NCI-H82 treated with DMSO at 0.1 percent for 48 hours (cell line): ENCODE data around the gene CIB1.
A peak's percentile ranks its signal among the peaks of the same experiment; 100 is the strongest.

Source experiments
- DNase-seq: peaks from one replicate; lab custom pipeline; 2025; ENCODE audit not compliant: unreplicated experiment; lab: John Stamatoyannopoulos, UW

CIB1 gene

GRCh38 chr15:90241343-90242192 lies 7.8 kb upstream of the CIB1 start:
- no peak for DNase-seq

DNA sequence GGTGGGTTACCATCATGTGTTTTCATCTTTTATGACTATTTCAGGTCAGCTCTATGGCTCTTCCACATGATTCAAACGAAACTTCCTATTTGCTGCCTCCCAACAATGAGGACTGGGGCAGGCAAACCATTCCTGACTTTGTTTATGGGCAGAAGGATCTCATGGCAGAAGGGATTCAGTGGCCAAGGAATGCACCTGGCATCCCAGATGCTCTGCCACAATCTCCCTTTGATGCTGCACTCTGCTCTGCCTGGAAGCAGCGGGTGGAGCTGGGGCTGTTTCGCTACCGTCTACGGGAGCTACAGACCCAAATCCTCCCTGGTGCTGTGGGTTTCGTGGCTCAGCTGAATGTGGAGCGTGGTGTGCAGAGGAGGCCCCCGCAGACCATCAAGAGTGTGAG lies 7.1 kb upstream of the CIB1 start:
- DNase-seq, result no peak

- no peak for DNase-seq
Observed at GRCh38 chr15:90239371-90239770, 5.6 kb upstream of the CIB1 start.

- DNase-seq, result no peak
Observed at GRCh38 chr15:90234096-90234988, 601 bp upstream of the CIB1 start, which contains the start of gene GDPGP1. GDPGP1 (plus strand) TSS chr15:90234209; CDS start chr15:90240909, 6,700 bp downstream.

- no peak for DNase-seq
Observed at GRCh38 chr15:90232941-90233386, 777 bp downstream of the CIB1 start.

- no peak for DNase-seq
Observed at GRCh38 chr15:90232196-90232595, 1.5 kb downstream of the CIB1 start.

- DNase-seq, result no peak
Observed at GRCh38 chr15:90231028-90232017, 2.4 kb downstream of the CIB1 start.

DNA sequence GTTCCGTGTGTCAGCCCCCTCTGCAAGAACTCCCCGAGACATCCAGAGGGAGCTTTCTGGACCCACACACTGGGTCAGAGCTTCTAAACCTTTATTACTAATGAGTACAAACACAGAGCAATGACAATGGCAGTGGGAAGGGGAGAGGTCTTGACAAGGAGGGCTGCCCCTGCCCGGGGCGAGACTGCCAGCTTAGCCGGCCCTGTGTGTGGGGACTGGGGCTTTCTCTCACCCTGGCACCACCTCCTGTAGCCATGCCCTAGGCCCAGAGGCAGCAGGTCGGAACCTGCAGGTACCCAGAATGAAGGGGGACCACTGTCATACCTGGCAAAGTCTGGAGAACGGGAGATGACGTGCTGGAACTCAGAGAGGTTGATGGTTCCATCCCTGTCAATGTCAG lies 3.1 kb downstream of the CIB1 start:
- DNase-seq, result no peak

GRCh38 chr15:90230071-90230494 lies 3.7 kb downstream of the CIB1 start:
- DNase-seq, result no peak

GRCh38 chr15:90228960-90229359 lies 4.8 kb downstream of the CIB1 start:
- DNase-seq, result no peak

DNA sequence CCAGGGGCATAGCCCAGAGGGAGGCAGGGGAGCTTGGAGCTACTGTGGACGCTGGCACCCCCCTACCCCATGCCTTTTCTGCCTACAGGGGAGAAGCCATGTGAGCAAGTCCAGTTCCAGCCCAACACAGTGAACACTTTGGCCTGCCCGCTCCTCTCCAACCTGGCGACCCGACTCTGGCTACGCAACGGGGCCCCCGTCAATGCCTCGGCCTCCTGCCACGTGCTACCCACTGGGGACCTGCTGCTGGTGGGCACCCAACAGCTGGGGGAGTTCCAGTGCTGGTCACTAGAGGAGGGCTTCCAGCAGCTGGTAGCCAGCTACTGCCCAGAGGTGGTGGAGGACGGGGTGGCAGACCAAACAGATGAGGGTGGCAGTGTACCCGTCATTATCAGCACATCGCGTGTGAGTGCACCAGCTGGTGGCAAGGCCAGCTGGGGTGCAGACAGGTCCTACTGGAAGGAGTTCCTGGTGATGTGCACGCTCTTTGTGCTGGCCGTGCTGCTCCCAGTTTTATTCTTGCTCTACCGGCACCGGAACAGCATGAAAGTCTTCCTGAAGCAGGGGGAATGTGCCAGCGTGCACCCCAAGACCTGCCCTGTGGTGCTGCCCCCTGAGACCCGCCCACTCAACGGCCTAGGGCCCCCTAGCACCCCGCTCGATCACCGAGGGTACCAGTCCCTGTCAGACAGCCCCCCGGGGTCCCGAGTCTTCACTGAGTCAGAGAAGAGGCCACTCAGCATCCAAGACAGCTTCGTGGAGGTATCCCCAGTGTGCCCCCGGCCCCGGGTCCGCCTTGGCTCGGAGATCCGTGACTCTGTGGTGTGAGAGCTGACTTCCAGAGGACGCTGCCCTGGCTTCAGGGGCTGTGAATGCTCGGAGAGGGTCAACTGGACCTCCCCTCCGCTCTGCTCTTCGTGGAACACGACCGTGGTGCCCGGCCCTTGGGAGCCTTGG lies 5.6 kb downstream of the CIB1 start:
- DNase-seq, result no peak

DNA sequence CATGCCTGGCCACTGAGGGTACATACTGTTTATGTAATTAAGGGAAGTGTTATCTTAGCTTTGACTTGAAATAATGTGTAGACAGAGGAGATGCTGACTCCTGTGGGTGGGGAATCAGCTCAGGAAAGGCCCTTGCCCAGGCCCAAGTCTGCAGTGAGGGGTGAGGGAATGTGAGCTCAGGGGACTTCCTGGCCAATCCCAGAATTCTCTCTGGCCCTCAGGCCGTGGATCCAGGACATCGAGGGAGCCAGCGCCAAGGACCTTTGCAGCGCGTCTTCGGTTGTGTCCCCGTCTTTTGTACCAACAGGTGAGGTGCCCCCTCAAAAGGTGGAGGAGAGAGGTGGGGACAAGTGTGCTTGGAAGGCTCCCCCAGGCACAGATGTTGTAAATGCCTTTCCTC lies 6.4 kb downstream of the CIB1 start:
- no peak for DNase-seq

- no peak for DNase-seq
Observed at GRCh38 chr15:90225504-90226234, 8.1 kb downstream of the CIB1 start.

DNA sequence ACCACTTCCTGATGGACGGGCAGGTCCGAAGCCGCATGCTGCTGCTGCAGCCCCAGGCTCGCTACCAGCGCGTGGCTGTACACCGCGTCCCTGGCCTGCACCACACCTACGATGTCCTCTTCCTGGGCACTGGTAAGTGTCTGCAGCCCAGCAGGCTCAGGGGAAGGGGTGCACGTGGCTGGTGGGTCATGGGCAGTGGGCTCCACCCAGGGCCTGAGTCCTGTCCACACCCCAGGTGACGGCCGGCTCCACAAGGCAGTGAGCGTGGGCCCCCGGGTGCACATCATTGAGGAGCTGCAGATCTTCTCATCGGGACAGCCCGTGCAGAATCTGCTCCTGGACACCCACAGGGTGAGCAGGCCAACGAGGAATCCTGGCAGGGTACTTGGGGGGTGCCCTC lies 8.7 kb downstream of the CIB1 start:
- no peak for DNase-seq

GRCh38 chr15:90223441-90224165 lies 10.1 kb downstream of the CIB1 start:
- no peak for DNase-seq

GRCh38 chr15:90222547-90222946 lies 11.2 kb downstream of the CIB1 start:
- DNase-seq, result no peak

- peak; percentile 85 for DNase-seq
Observed at GRCh38 chr15:90221246-90221900, 12.4 kb downstream of the CIB1 start.
